ENCODE measurements around the gene GPR101.

Gene GPR101

GRCh38 chrX:137033774-137034507 is at the start of gene GPR101:
Gene GPR101 (minus strand): TSS chrX:137033995. CDS start chrX:137031674, 2,321 bp downstream.
- ChIA-PET POLR2A (no interaction called here), CTCF (interaction anchor here (0.6 kb wide), 1 partner anchor 28 kb away, joined by 3 read pairs; no protein-coding TSS in a partner anchor)
- TF ChIP-seq ELF4 (IDR thresholded peaks at IDR 0.05) = no peak
- TF ChIP-seq SP1 (IDR thresholded peaks at IDR 0.05) = no peak
- no peak for TF ChIP-seq FOXK2 (IDR thresholded peaks at IDR 0.05)
- no peak for TF ChIP-seq FOXM1 (IDR thresholded peaks at IDR 0.05; ENCODE audit: borderline replicate concordance)
- TF ChIP-seq L3MBTL2 (conservative IDR thresholded peaks at IDR 0.05) = no peak
- TF ChIP-seq TARDBP (IDR thresholded peaks at IDR 0.05) = no peak
- TF ChIP-seq ARNT (IDR thresholded peaks at IDR 0.05) = no peak
- no peak for TF ChIP-seq SUZ12 (IDR thresholded peaks at IDR 0.05)
- no peak for DNase-seq (ENCODE audit: extremely low spot score)

- no peak for TF ChIP-seq NFRKB (IDR thresholded peaks at IDR 0.05)
- no peak for TF ChIP-seq ZNF384 (IDR thresholded peaks at IDR 0.05)
- TF ChIP-seq LEF1 (IDR thresholded peaks at IDR 0.05; ENCODE audit: borderline replicate concordance) = no peak
- no peak for TF ChIP-seq FOXA1 (IDR thresholded peaks at IDR 0.05)
- TF ChIP-seq TARDBP (IDR thresholded peaks at IDR 0.05) = no peak
- no peak for TF ChIP-seq SUZ12 (IDR thresholded peaks at IDR 0.05)
- TF ChIP-seq FOXK2 (IDR thresholded peaks at IDR 0.05) = no peak
- no peak for TF ChIP-seq ELF4 (IDR thresholded peaks at IDR 0.05)
- TF ChIP-seq L3MBTL2 (conservative IDR thresholded peaks at IDR 0.05) = no peak
- no peak for TF ChIP-seq CTBP1 (IDR thresholded peaks at IDR 0.05; ENCODE audit: borderline replicate concordance)
- ChIA-PET CTCF (no interaction called here), POLR2A (no interaction called here)
- no peak for DNase-seq (ENCODE audit: extremely low spot score)
Measured at GRCh38 chrX:137081239-137081638, 47.4 kb upstream of the GPR101 start.

GRCh38 chrX:137072396-137072795 is 38.6 kb upstream of the GPR101 start:
- TF ChIP-seq FOXK2 (IDR thresholded peaks at IDR 0.05) = no peak
- no peak for TF ChIP-seq HDGF (IDR thresholded peaks at IDR 0.05; ENCODE audit: borderline replicate concordance)
- TF ChIP-seq LEF1 (IDR thresholded peaks at IDR 0.05; ENCODE audit: borderline replicate concordance) = no peak
- no peak for TF ChIP-seq CTBP1 (IDR thresholded peaks at IDR 0.05; ENCODE audit: borderline replicate concordance)
- TF ChIP-seq ARNT (IDR thresholded peaks at IDR 0.05) = no peak
- TF ChIP-seq SP1 (IDR thresholded peaks at IDR 0.05) = no peak
- no peak for TF ChIP-seq ZNF384 (IDR thresholded peaks at IDR 0.05)
- ChIA-PET POLR2A (no interaction called here), CTCF (no interaction called here)
- DNase-seq (ENCODE audit: extremely low spot score) = no peak

GRCh38 chrX:137071596-137071995 is 37.8 kb upstream of the GPR101 start:
- ChIA-PET CTCF (no interaction called here), POLR2A (no interaction called here)
- TF ChIP-seq BHLHE40 (IDR thresholded peaks at IDR 0.05; ENCODE audit: borderline replicate concordance) (no peak), CTBP1 (IDR thresholded peaks at IDR 0.05; ENCODE audit: borderline replicate concordance) (no peak), TARDBP (IDR thresholded peaks at IDR 0.05) (no peak), ZNF384 (IDR thresholded peaks at IDR 0.05) (no peak), SUZ12 (IDR thresholded peaks at IDR 0.05) (no peak), SP1 (IDR thresholded peaks at IDR 0.05) (no peak), PKNOX1 (IDR thresholded peaks at IDR 0.05) (no peak), ARNT (IDR thresholded peaks at IDR 0.05) (no peak), FOXA1 (IDR thresholded peaks at IDR 0.05) (no peak), L3MBTL2 (conservative IDR thresholded peaks at IDR 0.05) (no peak), HDGF (IDR thresholded peaks at IDR 0.05; ENCODE audit: borderline replicate concordance) (no peak), FOXM1 (IDR thresholded peaks at IDR 0.05; ENCODE audit: borderline replicate concordance) (no peak), FOXK2 (IDR thresholded peaks at IDR 0.05) (no peak), ELF4 (IDR thresholded peaks at IDR 0.05) (no peak), NFRKB (IDR thresholded peaks at IDR 0.05) (no peak), LEF1 (IDR thresholded peaks at IDR 0.05; ENCODE audit: borderline replicate concordance) (no peak)
- no peak for DNase-seq (ENCODE audit: extremely low spot score)

- TF ChIP-seq ZNF384 (IDR thresholded peaks at IDR 0.05) (no peak), PKNOX1 (IDR thresholded peaks at IDR 0.05) (no peak), BHLHE40 (IDR thresholded peaks at IDR 0.05; ENCODE audit: borderline replicate concordance) (no peak), FOXM1 (IDR thresholded peaks at IDR 0.05; ENCODE audit: borderline replicate concordance) (no peak), FOXA1 (IDR thresholded peaks at IDR 0.05) (no peak), ARNT (IDR thresholded peaks at IDR 0.05) (no peak), SP1 (IDR thresholded peaks at IDR 0.05) (no peak), SUZ12 (IDR thresholded peaks at IDR 0.05) (no peak), NFRKB (IDR thresholded peaks at IDR 0.05) (no peak), L3MBTL2 (conservative IDR thresholded peaks at IDR 0.05) (no peak), ELF4 (IDR thresholded peaks at IDR 0.05) (no peak), CTBP1 (IDR thresholded peaks at IDR 0.05; ENCODE audit: borderline replicate concordance) (no peak), FOXK2 (IDR thresholded peaks at IDR 0.05) (no peak), TARDBP (IDR thresholded peaks at IDR 0.05) (no peak), HDGF (IDR thresholded peaks at IDR 0.05; ENCODE audit: borderline replicate concordance) (no peak), LEF1 (IDR thresholded peaks at IDR 0.05; ENCODE audit: borderline replicate concordance) (no peak)
- DNase-seq (ENCODE audit: extremely low spot score) = no peak
- ChIA-PET CTCF (no interaction called here), POLR2A (no interaction called here)
Measured at GRCh38 chrX:137067147-137067546, 33.4 kb upstream of the GPR101 start.

- TF ChIP-seq SP1 (IDR thresholded peaks at IDR 0.05) = no peak
- no peak for TF ChIP-seq ZNF384 (IDR thresholded peaks at IDR 0.05)
- TF ChIP-seq ARNT (IDR thresholded peaks at IDR 0.05) = no peak
- no peak for TF ChIP-seq BHLHE40 (IDR thresholded peaks at IDR 0.05; ENCODE audit: borderline replicate concordance)
- TF ChIP-seq ELF4 (IDR thresholded peaks at IDR 0.05) = no peak
- TF ChIP-seq HDGF (IDR thresholded peaks at IDR 0.05; ENCODE audit: borderline replicate concordance) = no peak
- TF ChIP-seq FOXA1 (IDR thresholded peaks at IDR 0.05) = no peak
- TF ChIP-seq SUZ12 (IDR thresholded peaks at IDR 0.05) = no peak
- TF ChIP-seq FOXM1 (IDR thresholded peaks at IDR 0.05; ENCODE audit: borderline replicate concordance) = no peak
- TF ChIP-seq PKNOX1 (IDR thresholded peaks at IDR 0.05) = no peak
- no peak for TF ChIP-seq LEF1 (IDR thresholded peaks at IDR 0.05; ENCODE audit: borderline replicate concordance)
- no peak for TF ChIP-seq CTBP1 (IDR thresholded peaks at IDR 0.05; ENCODE audit: borderline replicate concordance)
- no peak for TF ChIP-seq NFRKB (IDR thresholded peaks at IDR 0.05)
- TF ChIP-seq TARDBP (IDR thresholded peaks at IDR 0.05) = no peak
- TF ChIP-seq L3MBTL2 (conservative IDR thresholded peaks at IDR 0.05) = no peak
- no peak for TF ChIP-seq FOXK2 (IDR thresholded peaks at IDR 0.05)
- CTCF ChIA-PET = interaction anchor here (1.4 kb wide), 1 partner anchor 11 kb away, joined by 3 read pairs; no protein-coding TSS in a partner anchor
- POLR2A ChIA-PET = no interaction called here
- DNase-seq (ENCODE audit: extremely low spot score) = no peak
Measured at GRCh38 chrX:137062915-137063617, 29.3 kb upstream of the GPR101 start.

All from HEK293T (cell line).